Nucleus accumbens (tissue), 56 donors: ENCODE measurements around the gene TMEM273.

Experiments
- DNase-seq, 56 donors: peaks; one replicate each; lab custom pipeline; 2025; lab: John Stamatoyannopoulos, UW

TMEM273 gene

DNA sequence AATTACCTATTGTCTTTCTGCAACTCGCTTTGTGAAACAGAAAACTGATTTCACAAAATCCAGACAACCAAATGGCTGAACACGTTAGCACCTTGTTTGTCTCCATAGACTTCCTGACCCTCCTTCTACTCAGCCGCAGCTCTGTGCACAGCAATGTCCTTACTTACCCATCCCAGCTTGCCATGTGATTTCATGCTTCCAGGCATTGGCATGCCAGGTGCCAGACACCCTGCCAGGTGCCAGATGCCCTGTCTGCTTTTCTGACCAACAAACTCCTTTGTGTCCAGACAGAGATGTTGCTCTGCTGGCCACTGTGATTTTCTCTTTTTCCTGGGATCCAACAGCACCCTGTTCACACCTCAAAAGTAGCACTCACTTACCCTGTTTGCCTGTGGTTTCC lies 38.3 kb downstream of the TMEM273 start:
- DNase-seq = no peak

DNA sequence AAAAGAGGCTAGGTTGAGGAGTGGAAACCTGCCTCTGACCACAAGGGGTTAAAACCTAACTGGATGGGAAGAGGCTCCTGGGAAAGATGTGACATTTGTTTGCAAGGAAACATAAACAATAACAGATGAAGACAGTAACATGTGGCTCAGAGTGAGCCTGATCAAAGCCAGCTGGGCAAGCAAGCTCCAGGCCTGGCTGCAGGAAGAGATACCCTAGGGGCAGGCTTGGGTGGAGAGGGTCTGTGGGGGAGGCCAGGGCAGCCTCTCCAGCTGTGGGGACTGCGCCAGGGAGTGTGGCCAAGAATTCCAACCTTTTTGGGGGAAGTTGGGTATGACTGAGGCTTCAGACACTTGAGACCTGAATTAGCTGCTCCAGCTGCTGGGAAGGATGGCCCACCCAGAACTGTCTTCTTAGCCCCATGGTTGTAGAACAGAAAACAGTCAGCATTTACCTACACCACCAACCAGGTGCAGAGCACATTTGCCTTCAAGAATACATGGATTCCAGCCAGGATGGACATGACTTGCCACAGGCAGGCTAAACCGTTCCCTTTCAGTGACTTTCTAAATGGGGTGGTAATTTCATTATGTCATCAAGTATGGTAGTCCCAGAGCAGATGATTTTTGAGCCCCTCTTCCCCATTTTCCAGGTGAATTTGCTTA lies 44.0 kb downstream of the TMEM273 start:
- DNase-seq = no peak

DNA sequence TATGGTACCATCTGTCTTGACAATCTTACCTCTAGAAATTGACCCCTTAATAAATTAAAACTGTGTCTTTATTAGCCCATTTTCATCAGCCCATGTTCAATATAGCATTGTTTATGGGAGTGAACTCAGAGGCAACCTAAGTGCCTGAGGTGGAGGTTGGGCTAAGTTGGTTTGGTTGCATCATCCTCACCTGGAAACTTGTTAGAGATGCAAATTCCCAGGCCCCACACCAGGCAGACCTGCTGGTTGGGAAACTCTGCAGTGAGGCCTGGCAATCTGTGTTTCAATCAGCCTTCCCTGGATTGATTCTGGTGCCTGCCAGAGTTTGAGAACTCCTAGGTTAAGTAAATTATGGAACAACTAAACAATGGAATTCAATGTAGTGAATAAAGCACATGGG lies 44.9 kb downstream of the TMEM273 start:
- no peak for DNase-seq

DNA sequence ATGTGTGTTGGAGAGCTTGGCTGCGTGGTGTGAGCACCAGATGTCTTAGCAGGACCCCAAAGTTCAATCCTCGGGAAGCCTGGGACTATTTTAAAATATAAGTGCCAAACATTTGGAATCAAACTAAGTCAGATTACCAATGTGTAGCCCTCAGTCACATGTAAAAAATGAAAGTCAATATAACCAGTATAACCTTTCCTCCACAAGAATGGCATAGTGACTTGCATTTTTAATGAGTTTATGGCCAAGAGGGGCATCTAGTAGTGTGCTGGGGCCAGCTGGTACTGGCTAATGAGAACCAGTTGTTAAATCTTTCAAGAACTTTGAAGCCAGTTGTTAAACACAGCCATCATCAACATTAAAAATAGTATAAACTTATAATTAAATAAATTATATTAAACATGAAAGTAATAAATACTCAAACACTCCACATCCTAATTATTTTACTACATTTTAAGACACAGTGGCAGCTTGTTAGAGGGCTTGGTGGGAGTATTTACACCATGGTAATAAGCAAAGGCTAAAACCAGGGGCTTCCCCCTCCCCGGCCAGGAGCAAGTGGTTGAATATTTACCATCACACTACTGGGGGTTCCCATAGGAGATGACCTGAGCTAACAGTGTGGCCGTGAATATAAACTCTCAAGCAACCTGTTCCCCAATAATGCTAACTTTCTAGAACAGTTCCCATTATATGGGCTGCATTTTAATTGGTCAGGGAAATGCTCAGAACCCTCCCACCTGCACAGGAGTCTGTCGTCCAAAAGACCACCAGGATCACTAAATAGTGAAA lies 46.5 kb downstream of the TMEM273 start:
- DNase-seq = no peak

- DNase-seq = no peak
These were observed 47.6 kb downstream of the TMEM273 start for GRCh38 chr10:49140304-49141177.

- peak in 2 of 56 donors; percentile 8 to 25 for DNase-seq
These were observed 48.4 kb downstream of the TMEM273 start for GRCh38 chr10:49139846-49140195.

GRCh38 chr10:49139028-49139845 lies 49.0 kb downstream of the TMEM273 start:
- no peak for DNase-seq

DNA sequence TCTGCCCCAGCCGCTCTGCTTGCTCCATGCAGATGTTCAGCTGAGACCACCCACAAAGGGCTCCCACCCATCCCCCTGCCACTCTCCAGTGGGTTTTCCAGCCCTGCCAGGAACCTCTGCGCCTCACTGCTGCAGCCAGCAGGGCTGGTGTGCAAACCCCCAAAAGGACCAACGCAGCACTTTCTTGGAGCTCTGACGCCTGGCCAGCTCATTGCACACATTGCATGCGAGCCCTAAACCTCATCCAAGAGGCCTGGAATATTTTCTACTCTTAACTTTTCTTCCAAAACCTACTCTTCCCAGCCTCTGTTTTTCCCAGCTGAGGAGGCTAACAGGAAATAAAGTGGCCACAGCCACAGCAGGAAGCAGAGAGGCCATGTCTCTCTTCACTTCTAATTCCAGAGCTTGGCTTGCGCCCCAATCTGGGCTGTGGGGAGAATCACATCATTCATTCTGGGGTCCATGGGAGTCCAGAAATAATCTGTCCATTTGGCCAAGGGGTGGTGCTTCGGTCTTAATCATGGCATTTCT lies 49.8 kb downstream of the TMEM273 start:
- no peak for DNase-seq

GRCh38 chr10:49136525-49136924 lies 51.7 kb downstream of the TMEM273 start:
- DNase-seq = no peak

DNA sequence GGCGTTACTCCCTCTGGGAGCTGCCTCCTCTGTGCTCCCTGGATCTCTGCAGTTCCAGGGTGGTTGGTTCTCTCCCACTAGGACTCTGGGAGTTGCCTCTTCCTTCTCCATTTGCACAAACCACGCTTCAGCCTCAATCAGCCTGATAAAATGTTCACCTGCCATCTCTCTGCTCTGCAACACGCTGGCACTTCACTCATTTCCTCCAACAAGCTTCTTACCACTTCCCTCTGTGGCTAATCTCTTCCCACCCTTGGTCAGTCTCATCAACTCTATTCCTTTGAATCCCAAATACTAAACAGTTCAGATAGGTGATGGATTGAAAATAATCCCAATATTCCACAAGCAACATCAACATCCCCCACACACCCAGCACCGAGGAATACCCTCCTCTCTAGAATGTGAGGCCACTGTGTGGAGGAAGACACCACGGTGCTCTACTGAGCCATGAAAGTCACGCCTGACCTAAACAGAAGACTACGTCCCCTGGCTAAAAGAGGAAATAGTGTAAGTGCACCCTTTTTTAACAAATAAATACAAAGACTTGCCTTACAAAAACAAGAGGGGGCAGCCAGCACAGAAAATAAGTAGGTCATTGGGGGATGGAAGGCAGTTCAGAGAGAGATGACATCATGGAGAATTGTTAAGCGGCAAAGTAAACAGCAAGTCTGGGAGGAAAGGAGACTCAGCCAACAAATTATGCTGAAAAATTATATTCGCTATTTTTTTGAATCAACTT lies 52.4 kb downstream of the TMEM273 start:
- DNase-seq = no peak

DNA sequence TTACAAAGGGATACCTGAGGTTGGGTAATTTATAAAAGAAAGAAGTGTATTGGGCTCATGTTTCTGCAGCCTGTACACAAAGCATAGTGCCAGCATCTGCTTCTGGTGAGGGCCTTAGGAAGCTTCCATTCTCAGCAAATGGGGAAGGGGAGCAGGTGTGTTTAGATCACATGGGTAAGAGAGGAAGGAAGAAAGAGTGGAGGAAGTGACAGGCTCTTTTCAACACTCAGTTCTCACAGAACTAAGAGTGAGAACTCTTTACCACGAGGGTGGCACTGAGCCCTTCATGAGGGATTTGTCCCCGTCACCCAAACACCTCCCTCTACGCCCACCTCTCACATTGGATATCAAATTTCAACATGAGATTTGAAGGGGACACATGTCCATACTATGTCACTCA lies 53.9 kb downstream of the TMEM273 start:
- no peak for DNase-seq

DNA sequence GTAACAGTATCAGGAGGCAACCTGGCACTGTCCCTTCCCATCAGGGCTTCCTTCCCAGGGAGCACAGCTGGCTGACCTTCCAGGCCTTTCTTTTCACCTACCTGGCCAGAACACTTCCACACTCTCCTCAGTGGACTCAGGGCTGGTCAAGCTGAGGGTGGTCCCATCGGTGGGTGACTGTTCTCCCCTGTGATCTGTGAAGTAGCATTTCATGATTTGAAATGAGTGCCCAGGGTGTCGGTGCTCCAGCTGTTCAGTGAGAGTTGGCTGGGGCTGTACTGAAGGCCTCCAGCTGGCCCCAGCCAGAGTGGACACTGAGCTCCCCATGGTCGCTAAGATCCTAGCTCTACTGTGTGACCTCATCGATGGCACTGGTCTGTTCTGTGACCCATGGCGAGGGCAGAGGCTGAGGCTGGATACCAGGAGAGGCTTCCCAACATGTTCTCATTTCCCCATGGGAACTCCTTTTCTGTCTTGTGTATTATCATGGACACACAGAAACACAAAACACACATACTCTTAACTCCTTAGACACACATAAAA lies 54.4 kb downstream of the TMEM273 start, which contains the start of gene FAM170B:
Gene FAM170B, minus strand, starts transcription at position 316 of the 543 bp plus-strand sequence. Its CDS starts 103 bp downstream, at position 213.
- DNase-seq = no peak

DNA sequence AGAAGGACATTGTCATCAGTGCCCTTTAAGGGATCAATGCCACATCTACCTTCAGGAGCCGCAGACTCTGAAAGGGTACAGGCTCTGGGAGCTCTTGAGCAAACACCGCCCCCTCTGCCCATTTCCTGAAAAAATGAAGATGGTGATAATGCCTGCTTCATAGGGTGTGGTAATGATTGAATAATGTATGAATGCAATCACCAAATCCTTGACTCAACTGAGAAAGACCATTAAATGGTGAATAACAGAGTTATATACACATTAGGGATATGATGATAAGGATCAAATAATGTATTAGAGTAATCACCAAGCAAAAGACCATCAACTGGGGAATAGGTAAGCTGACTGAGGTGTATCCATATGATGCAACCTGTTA lies 55.8 kb downstream of the TMEM273 start:
- DNase-seq = no peak

DNA sequence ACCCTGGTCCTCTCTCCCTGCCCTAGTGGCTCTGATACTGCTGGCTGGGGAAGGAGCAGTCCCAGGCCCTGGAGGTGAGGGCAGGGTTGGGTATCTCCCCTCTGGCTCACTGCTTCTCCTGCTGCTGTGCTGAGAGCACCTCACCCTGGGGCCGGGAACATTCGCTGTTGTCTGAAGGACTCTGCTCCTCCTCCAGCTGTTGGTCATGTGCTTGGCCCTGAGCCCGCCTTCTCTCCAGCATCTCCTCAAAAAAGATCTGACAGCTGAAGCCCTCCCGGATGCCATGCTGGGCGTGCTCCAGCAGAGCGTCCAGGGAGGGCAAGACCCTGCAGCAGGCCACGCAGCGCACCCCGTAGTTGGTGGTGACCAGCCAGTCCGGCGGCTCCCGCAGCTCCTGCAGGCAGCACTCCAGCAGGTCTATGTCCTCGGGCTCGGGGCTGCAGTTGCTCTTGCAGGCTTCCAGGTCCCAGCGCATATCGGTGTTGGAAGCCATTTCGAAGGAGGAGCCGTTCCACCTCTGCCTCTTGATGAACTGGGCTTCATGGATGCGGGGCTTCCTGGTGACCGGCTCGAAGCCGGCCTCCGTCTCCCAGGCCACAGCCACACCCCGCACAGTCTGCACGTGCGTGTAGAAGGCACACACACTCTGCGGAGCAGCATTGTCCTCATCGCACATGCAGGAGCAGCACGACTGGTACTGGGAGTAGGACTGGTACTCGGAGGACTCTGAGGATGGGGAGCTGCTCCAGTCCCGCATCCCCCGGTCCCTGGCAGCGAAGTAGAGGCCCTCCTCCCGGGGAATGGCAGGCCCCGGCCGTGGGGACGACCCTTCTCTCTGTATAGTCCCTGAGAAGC lies 56.5 kb downstream of the TMEM273 start:
- no peak for DNase-seq

- no peak for DNase-seq
These were observed 58.8 kb downstream of the TMEM273 start for GRCh38 chr10:49129376-49129775.

DNA sequence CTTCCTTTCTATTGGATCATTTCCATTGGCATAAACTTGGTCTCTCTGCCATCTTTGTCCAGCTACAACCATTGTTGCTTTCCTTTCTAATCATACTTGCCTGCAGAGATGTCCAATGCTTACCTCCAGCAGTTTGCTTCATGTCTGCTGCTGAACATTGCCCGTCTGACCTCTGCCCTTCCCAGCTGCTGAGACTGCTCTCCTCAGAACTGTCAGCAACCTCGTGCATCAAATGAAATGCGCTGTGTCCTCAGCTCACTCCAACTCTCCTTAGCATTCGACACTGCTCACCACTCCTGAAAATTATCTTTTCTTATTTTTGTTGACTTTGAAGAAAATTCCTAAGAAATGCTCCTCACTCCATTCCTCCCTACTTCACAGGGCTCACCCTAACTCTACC lies 59.3 kb downstream of the TMEM273 start:
- no peak for DNase-seq

DNA sequence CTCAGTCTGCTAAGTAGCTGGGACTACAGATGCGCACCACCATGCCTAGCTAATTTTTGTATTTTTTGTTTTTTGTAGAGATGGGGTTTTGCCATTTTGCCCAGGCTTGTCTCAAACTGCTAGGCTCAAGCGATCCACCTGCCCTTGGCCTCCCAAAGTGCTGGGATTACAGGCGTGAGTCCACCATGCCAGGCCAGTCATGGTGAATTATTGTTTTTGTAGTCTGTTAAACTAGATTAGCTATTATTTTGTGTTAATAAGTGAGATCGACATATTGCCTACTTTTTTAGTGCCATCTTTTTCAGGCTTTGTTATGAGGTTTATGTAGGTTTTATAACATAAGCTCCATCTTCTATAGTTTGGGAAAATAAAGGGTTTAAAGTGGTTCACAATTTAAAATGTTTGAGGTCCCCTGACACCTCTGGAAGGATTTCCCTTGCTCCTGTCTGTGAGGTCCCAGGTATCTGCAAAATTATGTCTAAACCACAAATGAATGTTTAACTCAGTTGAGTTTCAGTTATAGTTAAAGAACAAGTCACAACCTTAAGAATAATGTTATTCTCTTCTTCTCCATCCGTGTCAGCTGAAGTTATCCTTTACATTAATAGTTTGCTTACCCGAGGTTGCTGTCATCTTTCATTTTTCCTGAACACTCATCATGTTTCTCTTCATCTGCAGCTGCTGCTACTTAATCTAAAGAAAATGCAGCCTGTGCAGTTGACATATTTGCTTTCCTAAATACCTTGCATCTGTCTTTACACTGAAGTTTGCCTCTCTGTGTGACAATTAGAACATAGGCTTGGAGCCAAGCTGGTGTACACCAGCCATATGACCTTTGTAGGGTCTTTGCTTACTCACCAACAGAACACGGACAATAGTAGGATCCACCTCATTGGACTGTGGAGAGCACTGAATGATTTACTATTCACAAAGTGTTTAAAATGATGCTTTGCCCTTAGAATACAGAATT lies 63.9 kb downstream of the TMEM273 start:
- no peak for DNase-seq
